HepG2 (cell line): ENCODE data around the gene AMIGO3. TPM values are rescaled to one million over a fixed set of nuclear protein-coding genes. Genes with fewer than 3 reads are reported as not detected.

Experiments used
- ATAC-seq: fragments of 200-7000 bp; cut with Tn5 transposase; 3 replicates; pipeline ENCODE4 v1.9.1; 2020; ENCODE audit warnings: mild to moderate bottlenecking, moderate library complexity
- BruUV-seq: library from RNA; stranded (reverse); fragments of 400-500 nt; replicated peaks from 2 replicates; lab custom pipeline; 2021; lab: Mats Ljungman, UMichigan
- CTCF ChIA-PET: fragments of 300-600 bp; formaldehyde crosslinking; extraction: SDS; loops from one replicate; lab custom pipeline; 2021; ENCODE audit warnings: low total read pairs, inconsistent platforms, low intra/inter-chr PET ratio; lab: Yijun Ruan, JAX
- POLR2A ChIA-PET: fragments of 350-600 bp; sonication (Branson Sonifier 250); formaldehyde crosslinking; loops from one replicate; lab custom pipeline; 2020; ENCODE audit warnings: antibody characterized with exemption, inconsistent platforms; lab: Yijun Ruan, JAX
- DNase-seq: peaks from one replicate; pipeline ENCODE4 v3.0.0-alpha.2; 2015; ENCODE audit warnings: low spot score
- FAIRE-seq: peaks from 3 replicates; lab custom pipeline; 2011; peaks lifted over from hg19 to GRCh38; lab: Jason Lieb, UNC
- H2AFZ ChIP-seq: one replicate; pipeline ENCODE4 v1.6.1; 2011; ENCODE audit warnings: low read length, inconsistent platforms
- H3K27ac ChIP-seq: fragments of 300-600 bp; 3 replicates; pipeline ENCODE4 v1.8.0; 2011; ENCODE audit warnings: mixed run types, mild to moderate bottlenecking, mixed read lengths, low read length, inconsistent platforms; ENCODE audit not compliant: insufficient read depth; ENCODE audit errors: extremely low read length
- H3K27me3 ChIP-seq, 2 experiments: fragments of 200-600 bp in 1 of 2; 2 replicates in 1 of 2; 3 replicates in 1 of 2; pipeline versions ENCODE4 v1.6.0 to v1.8.0; 2011; ENCODE audit warnings: low read length in 2 of 2, mild to moderate bottlenecking in 2 of 2, moderate library complexity in 2 of 2, inconsistent platforms in 1 of 2; ENCODE audit not compliant: insufficient read depth in 2 of 2, control insufficient read depth in 1 of 2
- H3K36me3 ChIP-seq, 2 experiments: fragments of 200-600 bp in 1 of 2; replicated peaks in 1 of 2; 2 replicates in 1 of 2; 3 replicates in 1 of 2; pipeline versions ENCODE4 v1.5.1 to v1.8.0; 2011; ENCODE audit warnings: low read length in 2 of 2, inconsistent platforms in 1 of 2; ENCODE audit not compliant: insufficient read depth in 2 of 2, control insufficient read depth in 1 of 2
- H3K4me1 ChIP-seq: 2 replicates; pipeline ENCODE4 v1.5.1; 2012; ENCODE audit warnings: low read length, inconsistent platforms; ENCODE audit not compliant: insufficient read depth
- H3K4me2 ChIP-seq: 2 replicates; pipeline ENCODE4 v1.6.0; 2011; ENCODE audit warnings: low read depth, low read length, inconsistent platforms
- H3K4me3 ChIP-seq, 3 experiments: fragments of 200-600 bp in 1 of 3; sonication (generic), shearing (Covaris generic) in 1 of 3; replicated peaks in 1 of 3; 2 replicates each; pipeline ENCODE4 v1.5.1; 2011 to 2016; ENCODE audit warnings: low read length in 3 of 3, inconsistent platforms in 2 of 3, low read depth in 2 of 3, mild to moderate bottlenecking in 2 of 3, control low read depth in 1 of 3, mixed read lengths in 1 of 3; ENCODE audit not compliant: insufficient read depth in 1 of 3
- H3K79me2 ChIP-seq: one replicate; pipeline ENCODE4 v1.6.1; 2011; ENCODE audit warnings: low read length, inconsistent platforms; ENCODE audit not compliant: insufficient read depth
- H3K9ac ChIP-seq: 2 replicates; pipeline ENCODE4 v1.6.0; 2011; ENCODE audit warnings: mild to moderate bottlenecking, low read depth, low read length, inconsistent platforms; ENCODE audit not compliant: insufficient read depth
- H3K9me3 ChIP-seq: 2 replicates; pipeline ENCODE4 v1.5.1; 2012; ENCODE audit warnings: mild to moderate bottlenecking, low read length
- H4K20me1 ChIP-seq: 2 replicates; pipeline ENCODE4 v1.6.0; 2011; ENCODE audit warnings: inconsistent platforms, mild to moderate bottlenecking, low read length, moderate library complexity; ENCODE audit not compliant: insufficient read depth
- ARHGAP35 ChIP-seq: sonication (generic); formaldehyde crosslinking; IDR thresholded peaks from 2 replicates; pipeline ENCODE4 v1.9.0; 2022; ENCODE audit warnings: mild to moderate bottlenecking, inconsistent platforms, moderate library complexity, missing genetic modification reagents, borderline replicate concordance
- DDIT3 ChIP-seq: sonication (generic); formaldehyde crosslinking; IDR thresholded peaks from 2 replicates; pipeline ENCODE4 v1.4.0; 2020; ENCODE audit warnings: mild to moderate bottlenecking, missing genetic modification reagents
- HDAC1 ChIP-seq: sonication (generic); formaldehyde crosslinking; IDR thresholded peaks from 2 replicates; pipeline ENCODE4 v1.5.1; 2020; ENCODE audit warnings: mild to moderate bottlenecking, missing genetic modification reagents
- KIAA2018 ChIP-seq: sonication (generic); formaldehyde crosslinking; IDR thresholded peaks from 2 replicates; pipeline ENCODE4 v1.5.0; 2020; ENCODE audit warnings: mild to moderate bottlenecking, missing genetic modification reagents, borderline replicate concordance
- KLF16 ChIP-seq, 2 experiments: sonication (generic) in 1 of 2; formaldehyde crosslinking in 1 of 2; IDR thresholded peaks; 2 replicates each; pipeline versions ENCODE4 v1.6.1 to v1.8.0; 2016 to 2023; ENCODE audit warnings: missing genetic modification reagents in 2 of 2, missing compliant biosample characterization in 1 of 2
- NR1H2 ChIP-seq: sonication (generic); formaldehyde crosslinking; IDR thresholded peaks from 2 replicates; pipeline ENCODE4 v1.8.1; 2022; ENCODE audit warnings: low read depth, missing genetic modification reagents, borderline replicate concordance
- POLR2G ChIP-seq: fragments of 200-400 bp; formaldehyde crosslinking; IDR thresholded peaks from 2 replicates; pipeline ENCODE4 v1.6.1; 2018; ENCODE audit warnings: mild to moderate bottlenecking, low read depth, low read length, moderate library complexity
- SMAD1 ChIP-seq: sonication (generic); formaldehyde crosslinking; IDR thresholded peaks from 2 replicates; pipeline ENCODE4 v1.4.0; 2020; ENCODE audit warnings: missing genetic modification reagents, low read depth, mild to moderate bottlenecking, borderline replicate concordance
- SSRP1 ChIP-seq: IDR thresholded peaks from 2 replicates; pipeline ENCODE4 v1.6.1; 2016; ENCODE audit warnings: control low read depth
- ZNF260 ChIP-seq: sonication (generic); formaldehyde crosslinking; IDR thresholded peaks from 2 replicates; pipeline ENCODE4 v1.4.0; 2020; ENCODE audit warnings: missing genetic modification reagents, low read depth, mild to moderate bottlenecking, borderline replicate concordance
- ZNF331 ChIP-seq: sonication (generic); formaldehyde crosslinking; IDR thresholded peaks from 2 replicates; pipeline ENCODE4 v1.4.0; 2020; ENCODE audit warnings: missing genetic modification reagents
- ZNF501 ChIP-seq: sonication (generic); formaldehyde crosslinking; IDR thresholded peaks from 2 replicates; pipeline ENCODE4 v1.5.1; 2020; ENCODE audit warnings: mild to moderate bottlenecking, moderate library complexity, missing genetic modification reagents
- WGBS: methylation state at CpG from one replicate; pipeline ENCODE4 v1.1.6; 2017; ENCODE audit warnings: low lambda C conversion rate; 5-methylcytosine and 5-hydroxymethylcytosine counted together
- in situ Hi-C: cut with HindIII; loops from 2 replicates; pipeline ENCODE4 v1.10.0; 2017; ENCODE audit warnings: low pct_unique_long_range_greater_than_20kb; ENCODE audit not compliant: extremely low pct_ligation_motif_present
- intact Hi-C: fragments of 100-400 bp; cut with micrococcal nuclease; formaldehyde crosslinking; loops from one replicate; pipeline ENCODE4 v1.10.0; 2022; ENCODE audit not compliant: unreplicated experiment
- polyA plus RNA-seq, 8 experiments: library from polyadenylated mRNA; depleted of rRNA in 3 of 8; stranded (reverse) in 7 of 8; unstranded in 1 of 8; fragments of >200 nt; fragmentation: Illumina TruSeq in 4 of 8; extraction: Trizol in 4 of 8; gene quantifications; 2 replicates each; pipeline versions ENCODE4 v1.2.1 to v1.2.3, GENCODE V29; 2011 to 2016; ENCODE audit warnings: low read depth in 4 of 8, missing spikeins in 1 of 8, mixed read lengths in 1 of 8; ENCODE audit not compliant: insufficient read depth in 1 of 8
- total RNA-seq, 5 experiments: library from RNA; depleted of rRNA; stranded (reverse); fragments of >200 nt; fragmentation: Illumina TruSeq; extraction: Trizol; gene quantifications; 2 replicates each; pipeline ENCODE4 v1.2.3, GENCODE V29; 2016; ENCODE audit warnings: low read depth in 1 of 5

AMIGO3 gene
- total and polyA plus RNA-seq, 2 of the 13 experiments (the other 11 are each of a cell fraction or from before 2014, with no cell fraction given) = 0.35 TPM; not detected in 1

GRCh38 chr3:49722896-49723295, 3.4 kb upstream of the AMIGO3 start:
- in situ Hi-C loops = no loop called here
- H3K27ac ChIP-seq = peak overlapping the region; percentile 87
- 80% methylated on average over 6 of the region's 8 CpGs for WGBS
- BruUV-seq = no TSS peak
- no peaks in the 10 kb centered on the region for H4K20me1 ChIP-seq
- peak overlapping the region; percentile 95 for H3K9ac ChIP-seq
- TF ChIP-seq ZNF331 (CRISPR knock-in tag) = no peak
- no peak for TF ChIP-seq HDAC1 (CRISPR knock-in tag)
- 0 out of 2 replicates have a peak, but pooled peaks have one; percentile 9 for TF ChIP-seq SSRP1 (CRISPR knock-in tag)
- TF ChIP-seq NR1H2 (CRISPR knock-in tag) = no peak
- no peak for TF ChIP-seq DDIT3 (CRISPR knock-in tag)
- TF ChIP-seq ZNF501 (CRISPR knock-in tag) = no peak
- TF ChIP-seq SMAD1 = no peak
- no peak for TF ChIP-seq KIAA2018 (CRISPR knock-in tag)
- TF ChIP-seq ARHGAP35 (CRISPR knock-in tag) = no peak
- TF ChIP-seq POLR2G = 0 out of 2 replicates have a peak, but pooled peaks have one; percentile 19
- no peak for TF ChIP-seq ZNF260 (CRISPR knock-in tag)
- no peak for TF ChIP-seq KLF16 (CRISPR knock-in tag; IDR thresholded peaks at IDR 0.05)
- TF ChIP-seq, all 625 proteins: peak for 2
- H3K4me1 ChIP-seq = peaks cover 21% of the 10 kb centered on the region
- peaks cover 17 to 36% of the 10 kb centered on the region in 2 experiments for H3K36me3 ChIP-seq
- ChIA-PET POLR2A (no interaction called here), CTCF (no interaction called here)
- no peak for ATAC-seq
- DNase-seq = no peak
- no peaks in the 10 kb centered on the region for H3K27me3 ChIP-seq
- H3K9me3 ChIP-seq = no peaks in the 10 kb centered on the region
- FAIRE-seq = no peak
- peak overlapping the region; percentile 88 for H3K4me2 ChIP-seq
- H3K4me3 ChIP-seq = peak overlapping the region; percentile 80 to 100 (median 97); a peak in 5 of 6 replicates
- H2AFZ ChIP-seq = no peak overlapping the region
- H3K79me2 ChIP-seq = peaks cover 13% of the 10 kb centered on the region
- intact Hi-C loops = no loop called here
